ENCODE results near the gene OSM. TPM values are rescaled to one million over a fixed set of nuclear protein-coding genes. Genes with fewer than 3 reads are reported as not detected.
A peak's percentile ranks its signal among the peaks of the same experiment; 100 is the strongest.

OSM gene
- total RNA-seq, 1 experiment from 2014 or later, result not detected

DNA sequence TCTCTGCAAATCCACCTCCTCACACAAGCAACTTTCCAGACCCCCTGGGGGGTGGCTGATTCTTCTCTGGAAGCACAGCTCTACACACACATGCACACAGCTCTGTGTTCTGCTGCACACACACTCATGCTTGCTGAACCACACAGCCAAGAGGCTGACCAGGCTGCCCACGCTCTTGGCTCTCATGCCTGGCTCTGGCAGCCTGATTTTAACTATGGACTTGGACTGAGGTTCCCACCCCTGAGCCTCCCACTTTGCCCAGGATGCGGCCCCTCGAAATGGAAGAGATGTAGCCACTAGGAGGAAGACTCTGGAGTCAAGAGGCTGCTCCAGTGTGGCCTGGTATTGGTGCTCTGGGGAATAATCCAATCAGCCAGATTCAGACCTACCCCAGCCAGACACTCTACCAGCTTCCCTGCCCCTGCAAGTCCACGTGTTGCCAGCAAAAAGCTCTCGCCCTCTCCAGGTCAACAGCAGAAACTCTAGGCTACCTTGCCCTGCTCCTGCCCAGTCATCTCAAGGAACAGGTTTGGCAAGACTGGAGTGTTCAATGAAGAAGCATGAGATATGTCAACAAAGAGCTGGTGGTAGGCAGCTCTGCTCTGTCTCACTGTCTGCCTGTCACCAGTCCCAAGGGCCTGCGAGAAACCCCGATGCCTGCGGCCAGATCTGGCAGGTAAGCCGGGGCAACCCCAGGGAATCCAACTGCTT, 31.5 kb upstream of the OSM start:
- no peak for DNase-seq (ENCODE audit: low read depth)

DNA sequence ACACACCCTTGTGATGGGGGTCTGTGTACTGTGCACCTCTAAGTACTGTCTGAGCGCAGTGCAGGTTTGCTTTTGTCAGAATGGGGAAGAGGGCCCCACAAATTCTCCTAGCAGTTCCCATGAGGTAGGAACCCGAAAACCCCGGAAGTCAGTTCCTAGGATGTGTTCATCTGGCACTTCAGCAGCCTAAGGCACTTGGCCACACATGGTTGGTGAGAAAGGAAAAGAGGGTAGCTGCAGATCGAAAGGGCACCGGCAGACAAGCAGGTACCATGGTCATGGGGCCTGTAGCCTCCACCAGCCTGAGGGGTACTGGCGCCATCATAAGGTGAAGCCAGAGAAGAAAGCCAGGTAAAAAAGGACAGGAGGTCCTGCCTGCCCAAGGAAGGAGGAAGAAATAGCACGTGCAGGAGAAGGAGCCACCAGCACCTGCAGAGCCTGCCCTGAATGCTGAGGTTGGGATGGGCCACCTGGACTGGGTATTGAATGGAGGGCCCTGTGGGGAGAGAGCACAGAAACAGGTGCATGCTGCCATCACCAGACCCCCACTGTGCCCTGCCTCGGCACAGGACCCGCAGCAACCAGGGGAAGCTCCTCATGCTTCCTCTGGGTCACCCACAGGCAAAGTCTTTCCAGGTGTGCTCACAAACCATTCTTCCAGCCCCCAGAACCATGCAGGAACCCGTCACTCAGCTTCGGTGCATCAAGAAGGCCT, 30.8 kb upstream of the OSM start:
- no peak for DNase-seq (ENCODE audit: low read depth)

- DNase-seq (ENCODE audit: low read depth), result no peak
Observed at GRCh38 chr22:30296833-30297232, 30.2 kb upstream of the OSM start.

DNA sequence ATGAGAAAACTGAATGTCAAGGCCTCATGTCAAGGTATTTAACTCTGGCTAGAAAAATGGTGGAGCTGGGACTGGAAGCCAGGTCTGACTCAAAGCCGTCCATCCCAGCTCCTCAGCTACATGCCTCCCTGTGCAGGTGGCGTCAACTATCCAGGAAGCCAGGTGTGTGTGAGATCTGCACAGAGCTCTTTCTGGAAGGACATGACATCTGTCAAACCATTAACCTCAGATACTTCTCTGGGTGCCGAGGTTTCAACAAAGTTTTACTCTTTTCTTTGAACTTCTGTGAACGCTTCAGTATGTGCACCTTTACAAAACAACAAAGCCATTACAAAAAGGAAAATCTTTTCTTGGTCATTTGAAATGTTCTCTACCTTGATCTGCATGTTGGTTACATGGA, 29.7 kb upstream of the OSM start:
- DNase-seq (ENCODE audit: low read depth), result no peak

GRCh38 chr22:30295576-30295975, 28.9 kb upstream of the OSM start:
- no peak for DNase-seq (ENCODE audit: low read depth)

DNA sequence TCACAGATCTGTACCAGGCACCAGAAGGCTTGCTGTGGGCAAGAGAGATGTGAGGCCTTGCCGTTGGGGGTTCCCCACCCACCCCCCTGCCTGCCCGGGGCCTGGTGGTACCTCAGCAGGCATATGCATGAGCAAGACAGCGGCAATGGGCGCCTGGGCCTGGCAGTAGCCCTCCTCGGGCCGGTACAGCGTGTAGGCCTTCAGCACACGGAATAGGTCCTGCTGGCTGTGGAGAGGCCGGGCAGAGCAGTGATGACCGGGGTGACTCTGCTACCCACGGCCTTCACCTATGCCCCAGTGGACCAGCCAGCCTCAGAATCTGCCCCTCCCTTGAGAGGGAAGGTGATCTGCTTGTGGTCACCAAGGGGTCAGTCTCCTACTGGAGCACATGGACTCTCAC, 28.2 kb upstream of the OSM start:
- DNase-seq (ENCODE audit: low read depth), result no peak

- DNase-seq (ENCODE audit: low read depth), result no peak
Observed at GRCh38 chr22:30294066-30294465, 27.4 kb upstream of the OSM start.

DNA sequence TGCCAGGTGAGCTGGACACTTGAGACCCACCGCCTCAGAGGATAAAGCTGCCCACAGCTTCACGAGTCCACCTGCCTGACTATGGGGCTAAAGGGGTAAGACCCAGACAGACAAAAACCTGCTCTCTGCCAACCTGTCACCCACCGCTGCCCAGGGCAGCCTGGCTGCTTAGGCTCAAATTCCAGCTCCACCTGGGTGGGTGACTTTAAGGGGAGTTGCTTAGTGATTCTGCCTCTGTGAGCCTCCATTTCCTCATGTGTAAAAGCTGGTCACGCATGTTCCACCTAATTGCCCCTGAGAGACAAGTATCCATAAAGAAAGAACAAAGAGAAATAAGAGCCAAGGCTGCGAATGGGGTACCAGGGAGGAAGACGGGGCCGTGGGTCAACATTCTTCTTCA, 26.4 kb upstream of the OSM start:
- no peak for DNase-seq (ENCODE audit: low read depth)

DNA sequence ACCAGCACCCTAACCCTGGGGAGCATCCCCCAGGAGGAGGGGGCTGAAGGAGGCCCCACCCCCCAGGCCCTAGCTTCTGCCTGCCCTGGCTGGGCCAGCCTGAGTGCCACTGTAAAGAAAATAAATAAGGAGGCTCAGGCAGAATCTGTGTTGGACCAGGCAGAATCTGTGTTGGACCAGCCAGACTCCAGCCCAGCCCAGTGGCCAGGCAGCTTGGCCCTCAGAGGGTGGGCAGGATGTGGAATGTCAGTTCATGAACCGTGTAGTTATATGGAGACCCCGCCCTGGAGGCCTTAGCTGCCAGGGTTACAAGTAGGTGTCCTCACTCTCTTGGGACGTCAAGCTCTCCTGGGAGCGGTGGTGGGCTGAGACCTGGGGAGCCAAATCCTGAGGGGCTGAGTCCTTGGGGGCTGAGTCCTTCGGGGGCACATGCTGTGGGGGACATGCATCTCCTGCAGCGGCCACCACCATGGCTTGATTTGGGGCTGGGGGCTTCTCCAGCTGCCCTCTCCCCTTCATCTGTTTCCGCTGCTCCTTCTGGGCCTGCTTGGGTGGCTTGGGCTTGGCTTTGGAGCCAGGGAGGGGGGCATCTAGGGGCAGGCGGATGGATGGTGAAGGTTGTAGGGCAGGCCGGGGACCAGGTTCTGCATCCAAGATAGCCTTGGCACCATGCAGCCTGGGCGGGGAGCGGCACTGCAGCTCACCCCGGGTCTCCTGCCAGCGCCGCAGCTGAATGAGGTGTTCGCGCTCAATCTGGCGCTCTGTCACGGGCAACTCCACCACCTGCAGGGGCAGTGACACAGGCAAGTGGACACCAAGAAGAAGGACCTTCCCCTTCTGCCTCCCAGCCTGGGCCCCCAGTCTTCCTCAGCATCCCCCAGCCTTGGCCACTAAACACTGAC, 25.7 kb upstream of the OSM start:
- no peak for DNase-seq (ENCODE audit: low read depth)

GRCh38 chr22:30291058-30291892, 24.6 kb upstream of the OSM start:
- peak; percentile 64 for DNase-seq (ENCODE audit: low read depth)

- peak; percentile 64 for DNase-seq (ENCODE audit: low read depth)
Observed at GRCh38 chr22:30290342-30291057, 23.8 kb upstream of the OSM start.

DNA sequence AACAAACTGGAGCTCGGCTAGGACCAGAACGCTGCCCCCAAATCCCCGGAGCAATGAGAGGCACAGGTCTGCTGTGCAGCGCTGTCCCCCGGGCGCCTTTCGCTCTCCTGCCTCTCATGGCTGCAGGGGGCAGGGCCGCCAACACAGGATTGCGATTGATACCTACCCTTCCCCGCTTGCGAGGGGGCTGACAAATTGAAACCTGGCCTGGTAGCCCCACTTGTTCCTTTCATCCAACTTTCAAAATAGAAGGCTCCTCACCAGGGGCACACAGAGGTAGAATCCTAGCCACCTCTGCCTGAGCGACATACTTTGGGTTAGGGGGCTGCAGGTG, 23.3 kb upstream of the OSM start:
- DNase-seq (ENCODE audit: low read depth), result no peak

GRCh38 chr22:30289141-30289979, 22.7 kb upstream of the OSM start, which contains the start of gene CASTOR1:
Gene CASTOR1 (minus strand): TSS chr22:30289505. CDS start chr22:30289497, 8 bp downstream.
- peak; percentile 96 for DNase-seq (ENCODE audit: low read depth)

DNA sequence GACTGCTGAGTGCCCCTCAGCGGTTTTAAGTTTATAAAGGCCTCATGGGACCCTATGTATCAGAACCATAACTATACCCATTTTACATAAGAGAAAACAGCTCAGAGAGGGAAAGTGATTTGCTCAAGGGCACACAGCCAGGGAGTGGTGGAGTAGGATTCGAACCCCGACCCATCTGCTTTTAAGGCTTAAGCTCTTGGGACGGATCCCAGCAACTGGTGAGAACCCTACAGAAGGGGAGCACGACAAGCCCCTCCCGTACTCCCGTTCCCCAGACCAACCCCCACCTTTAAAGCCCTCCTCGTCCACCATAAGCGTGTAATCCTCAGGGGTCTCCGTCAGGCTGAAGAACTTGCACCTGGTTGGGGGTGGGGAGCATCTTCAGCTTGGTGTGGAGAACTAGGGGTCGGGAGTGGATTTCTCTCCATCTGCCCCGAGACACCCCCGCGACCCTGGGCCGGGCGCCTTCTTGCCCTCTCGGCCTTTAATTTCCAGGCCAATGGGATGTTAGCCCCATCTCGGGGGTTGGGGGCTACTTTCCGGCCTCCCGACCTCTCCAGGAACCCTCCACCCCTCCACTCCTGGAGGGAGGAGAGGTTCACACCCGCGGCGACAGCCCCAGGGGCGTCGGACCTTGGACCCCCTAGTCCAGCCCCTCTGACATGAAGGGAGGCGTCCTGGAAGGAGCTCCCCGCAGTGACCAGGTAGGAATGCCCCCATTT, 21.9 kb upstream of the OSM start:
- no peak for DNase-seq (ENCODE audit: low read depth)

DNA sequence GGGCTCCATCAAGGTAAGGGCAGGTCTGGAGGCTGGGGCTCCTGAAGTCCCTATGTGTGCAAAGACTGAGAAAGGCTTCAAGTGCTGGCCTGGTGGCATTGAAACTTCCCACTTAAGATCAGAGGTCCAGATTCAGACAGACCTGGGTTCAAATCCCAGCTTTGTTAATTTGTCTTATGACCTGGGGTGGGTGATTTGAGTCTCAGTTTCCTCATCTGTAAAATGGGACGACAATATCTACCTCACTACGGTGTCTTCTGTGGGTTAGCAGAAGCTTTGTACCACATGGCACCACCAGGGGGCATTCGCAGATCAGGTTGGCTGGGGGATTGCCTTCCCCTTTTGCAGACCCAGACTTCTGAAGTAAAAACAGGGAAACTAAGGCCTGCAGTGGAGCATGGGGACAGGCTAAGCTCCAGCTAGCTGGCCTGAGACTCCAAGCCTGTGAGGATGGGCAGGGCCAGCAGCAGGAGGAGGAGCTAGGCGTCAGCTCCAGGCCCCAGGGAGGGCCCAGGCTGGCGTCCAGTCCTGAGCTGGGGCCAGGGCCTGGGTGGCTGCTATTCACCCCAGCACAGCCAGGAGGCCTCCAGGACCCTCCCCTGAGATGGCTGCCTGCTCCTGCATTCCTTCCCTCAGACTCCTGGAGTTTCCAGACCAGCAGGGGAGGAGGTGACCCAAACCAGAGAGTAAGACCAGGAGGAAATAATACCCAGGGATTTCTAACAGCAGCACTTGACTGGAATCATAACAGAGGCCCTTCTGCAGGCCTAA, 21.2 kb upstream of the OSM start:
- DNase-seq (ENCODE audit: low read depth), result peak; percentile 91

DNA sequence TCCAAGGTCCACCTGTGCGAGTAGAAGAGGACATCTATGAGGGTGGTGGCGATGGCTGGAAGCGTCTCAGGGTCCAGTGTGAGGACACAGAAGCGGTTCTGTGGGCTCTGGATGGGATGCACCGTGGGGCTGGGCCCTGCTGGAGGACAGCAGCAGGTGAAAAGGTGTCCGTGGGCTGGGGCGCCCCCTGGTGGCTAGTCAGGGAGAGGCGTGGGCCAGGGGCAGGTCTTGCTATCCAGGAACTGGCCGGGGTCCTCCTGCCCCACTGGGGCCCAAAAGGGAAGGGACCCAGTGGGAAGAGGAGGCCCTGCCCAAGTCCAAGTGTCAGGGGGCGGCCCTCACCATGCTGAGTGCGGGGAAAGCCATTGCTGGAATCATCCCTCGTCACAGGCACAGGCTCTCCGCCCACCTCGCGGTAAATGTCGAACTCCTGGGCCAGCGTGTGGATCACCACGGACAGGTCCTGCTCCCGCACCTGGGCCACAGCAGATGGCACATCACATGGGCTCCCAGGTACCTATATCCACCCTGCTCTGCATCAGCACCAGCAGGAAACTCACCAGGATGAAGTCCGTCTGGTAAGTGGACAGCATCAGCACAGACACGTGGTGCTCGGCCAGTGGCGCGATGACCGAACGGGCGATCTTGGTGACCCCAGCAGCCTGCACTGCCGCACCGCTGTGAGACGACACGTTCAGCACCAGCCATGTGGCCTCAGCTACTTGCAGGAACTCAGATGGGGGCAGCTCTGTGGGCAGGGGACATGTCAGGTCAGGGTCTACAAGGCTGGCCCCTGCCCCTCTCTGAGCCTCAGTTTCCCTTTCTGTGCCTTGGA, 20.4 kb upstream of the OSM start:
- DNase-seq (ENCODE audit: low read depth), result peak; percentile 63

GRCh38 chr22:30286331-30286730, 19.7 kb upstream of the OSM start:
- DNase-seq (ENCODE audit: low read depth), result no peak
